Panc1 (cell line): ENCODE data around the gene ZDHHC20. TPM values are rescaled to one million over a fixed set of nuclear protein-coding genes. Genes with fewer than 3 reads are reported as not detected.

Experiments used
- ATAC-seq: fragments of 200-7000 bp; cut with Tn5 transposase; 2 replicates; pipeline ENCODE4 v1.9.1; 2020; ENCODE audit warnings: mild to moderate bottlenecking, moderate library complexity
- BruUV-seq: library from RNA; stranded (reverse); fragments of 400-500 nt; replicated peaks from 2 replicates; lab custom pipeline; 2021; lab: Mats Ljungman, UMichigan
- CTCF ChIA-PET: fragments of 300-600 bp; sonication (Branson Sonifier 250); formaldehyde crosslinking; loops from one replicate; lab custom pipeline; 2022; ENCODE audit warnings: antibody characterized with exemption; lab: Charles Lee
- POLR2A ChIA-PET: fragments of 300-600 bp; sonication (Branson Sonifier 250); formaldehyde crosslinking; loops from one replicate; lab custom pipeline; 2022; ENCODE audit warnings: antibody characterized with exemption; lab: Charles Lee
- DNase-seq: peaks from one replicate; pipeline ENCODE4 v3.0.0-alpha.2; 2010; ENCODE audit warnings: low read depth, low spot score
- H3K27ac ChIP-seq: 2 replicates; pipeline ENCODE4 v1.5.1; 2011; ENCODE audit warnings: mild to moderate bottlenecking, low read length, inconsistent platforms
- H3K27me3 ChIP-seq: fragments of 200-500 bp; sonication (Bioruptor generic); 2 replicates; pipeline ENCODE4 v1.6.0; 2014; ENCODE audit warnings: low read length, inconsistent platforms; ENCODE audit not compliant: control insufficient read depth, insufficient read depth
- H3K36me3 ChIP-seq: fragments of 200-500 bp; sonication (Bioruptor generic); 2 replicates; pipeline ENCODE4 v1.5.1; 2014; ENCODE audit warnings: inconsistent platforms, mild to moderate bottlenecking, low read length, moderate library complexity; ENCODE audit not compliant: control insufficient read depth, insufficient read depth
- H3K4me1 ChIP-seq: 2 replicates; pipeline ENCODE4 v1.5.1; 2011; ENCODE audit warnings: inconsistent platforms, mild to moderate bottlenecking, low read length, moderate library complexity; ENCODE audit not compliant: control insufficient read depth, insufficient read depth
- H3K4me3 ChIP-seq, 2 experiments: 2 replicates each; pipeline ENCODE4 v1.5.1; 2011 to 2012; ENCODE audit warnings: low read depth in 2 of 2, low read length in 2 of 2, mild to moderate bottlenecking in 2 of 2, inconsistent platforms in 1 of 2, moderate library complexity in 1 of 2
- H3K9me3 ChIP-seq: fragments of 200-500 bp; sonication (Bioruptor generic); 2 replicates; pipeline ENCODE4 v1.5.1; 2014; ENCODE audit warnings: low read depth, mild to moderate bottlenecking, inconsistent platforms, low read length, moderate library complexity; ENCODE audit not compliant: control insufficient read depth, insufficient read depth
- CTCF ChIP-seq: fragments of 450-650 bp; IDR thresholded peaks from 2 replicates; pipeline ENCODE4 v1.5.1; 2017; ENCODE audit warnings: mild to moderate bottlenecking
- POLR2AphosphoS5 ChIP-seq: IDR thresholded peaks from 2 replicates; pipeline ENCODE4 v1.6.1; 2012; ENCODE audit warnings: mild to moderate bottlenecking, low read depth, low read length, moderate library complexity
- REST ChIP-seq, 2 experiments: IDR thresholded peaks; 2 replicates each; pipeline ENCODE4 v1.6.1; 2011 to 2012; ENCODE audit warnings: low read depth in 2 of 2, control low read depth in 1 of 2, low read length in 1 of 2, mild to moderate bottlenecking in 1 of 2, moderate library complexity in 1 of 2; ENCODE audit not compliant: insufficient read depth in 1 of 2
- SIN3A ChIP-seq: IDR thresholded peaks from 2 replicates; pipeline ENCODE4 v1.6.1; 2012; ENCODE audit warnings: low read depth, mild to moderate bottlenecking, low read length, moderate library complexity, borderline replicate concordance; ENCODE audit not compliant: insufficient read depth
- TCF7L2 ChIP-seq: IDR thresholded peaks from 2 replicates; pipeline ENCODE4 v1.6.1; 2011; ENCODE audit warnings: mild to moderate bottlenecking, low read depth, low read length, inconsistent platforms
- in situ Hi-C: cut with HindIII; loops from 2 replicates; pipeline ENCODE4 v1.10.0; 2016; ENCODE audit warnings: low sequenced_read_pairs, low pct_unique_long_range_greater_than_20kb
- intact Hi-C: fragments of 100-400 bp; cut with micrococcal nuclease; formaldehyde crosslinking; loops from one replicate; pipeline ENCODE4 v1.10.0; 2022; ENCODE audit not compliant: unreplicated experiment
- total RNA-seq: library from RNA; stranded (reverse); gene quantifications from one replicate; pipeline ENCODE4 v1.2.1, GENCODE V29; 2021; ENCODE audit not compliant: unreplicated experiment

The ZDHHC20 gene
- total RNA-seq, 1 experiment from 2014 or later = 38.7 TPM

GRCh38 chr13:21446656-21447055 lies 12.4 kb downstream of the ZDHHC20 start:
- Histone ChIP-seq H3K4me3 (no peak overlapping the region), H3K27me3 (no peaks in the 10 kb centered on the region), H3K27ac (no peak overlapping the region), H3K36me3 (no peaks in the 10 kb centered on the region), H3K9me3 (no peaks in the 10 kb centered on the region), H3K4me1 (no peaks in the 10 kb centered on the region)
- BruUV-seq = no TSS peak
- in situ Hi-C loops (no loop called here), intact Hi-C loops (no loop called here)
- ATAC-seq (no peak), DNase-seq (no peak)
- POLR2A ChIA-PET = no interaction called here
- CTCF ChIA-PET = no interaction called here
- no peak for TF ChIP-seq REST (IDR thresholded peaks at IDR 0.05; ENCODE audit: insufficient read depth in 1 of 2, low read depth in 2 of 2, low read length in 1 of 2)
- no peak for TF ChIP-seq TCF7L2
- no peak for TF ChIP-seq POLR2AphosphoS5
- no peak for TF ChIP-seq SIN3A
- TF ChIP-seq CTCF = no peak

GRCh38 chr13:21445759-21446158 lies 13.3 kb downstream of the ZDHHC20 start:
- ATAC-seq (no peak), DNase-seq (no peak)
- Histone ChIP-seq H3K4me1 (no peaks in the 10 kb centered on the region), H3K27ac (no peak overlapping the region), H3K36me3 (no peaks in the 10 kb centered on the region), H3K4me3 (no peak overlapping the region), H3K27me3 (no peaks in the 10 kb centered on the region), H3K9me3 (no peaks in the 10 kb centered on the region)
- intact Hi-C loops = no loop called here
- ChIA-PET POLR2A (no interaction called here), CTCF (no interaction called here)
- no TSS peak for BruUV-seq
- TF ChIP-seq POLR2AphosphoS5 (no peak), REST (IDR thresholded peaks at IDR 0.05; ENCODE audit: insufficient read depth in 1 of 2, low read depth in 2 of 2, low read length in 1 of 2) (no peak), TCF7L2 (no peak), SIN3A (no peak), CTCF (no peak)
- in situ Hi-C loops = no loop called here
